RWPE2 (cell line): Measurements from ENCODE around the gene PMPCA.

Source experiments
- ATAC-seq: fragments of 200-7000 bp; cut with Tn5 transposase; 3 replicates; pipeline ENCODE4 v1.9.1; 2021; ENCODE audit warnings: low read depth
- DNase-seq: peaks from one replicate; pipeline ENCODE4 v3.0.0-alpha.2; 2020; ENCODE audit warnings: low spot score
- H3K27ac ChIP-seq: fragments of 450-650 bp; 2 replicates; pipeline ENCODE4 v1.5.1; 2017; ENCODE audit warnings: mild to moderate bottlenecking; ENCODE audit not compliant: poor library complexity, severe bottlenecking
- H3K27me3 ChIP-seq: fragments of 250-450 bp; sonication (Bioruptor Pico); 2 replicates; pipeline ENCODE4 v1.5.1; 2021; ENCODE audit warnings: mild to moderate bottlenecking, moderate library complexity; ENCODE audit not compliant: insufficient read depth, poor library complexity, severe bottlenecking
- H3K36me3 ChIP-seq: fragments of 250-450 bp; sonication (Bioruptor Pico); 2 replicates; pipeline ENCODE4 v1.5.1; 2020; ENCODE audit warnings: low read depth, mild to moderate bottlenecking, moderate library complexity
- H3K4me1 ChIP-seq: fragments of 250-450 bp; sonication (Bioruptor Pico); 2 replicates; pipeline ENCODE4 v1.5.1; 2021; ENCODE audit warnings: mild to moderate bottlenecking, moderate library complexity; ENCODE audit not compliant: insufficient read depth, poor library complexity, severe bottlenecking
- H3K4me3 ChIP-seq: fragments of 250-450 bp; sonication (Bioruptor Pico); 2 replicates; pipeline ENCODE4 v1.5.1; 2021; ENCODE audit warnings: mild to moderate bottlenecking, moderate library complexity; ENCODE audit not compliant: severe bottlenecking
- H3K9me3 ChIP-seq: fragments of 250-450 bp; sonication (Bioruptor Pico); 2 replicates; pipeline ENCODE4 v1.5.1; 2021; ENCODE audit warnings: mild to moderate bottlenecking, moderate library complexity; ENCODE audit not compliant: severe bottlenecking
- CTCF ChIP-seq: fragments of 450-650 bp; IDR thresholded peaks from one replicate; pipeline ENCODE4 v1.5.1; 2017; ENCODE audit warnings: mild to moderate bottlenecking, moderate library complexity; ENCODE audit not compliant: poor library complexity, severe bottlenecking

PMPCA gene

GRCh38 chr9:136473354-136473721 lies 62.9 kb downstream of the PMPCA start:
- no peaks in the 10 kb centered on the region for H3K4me1 ChIP-seq
- no peak overlapping the region for H3K27ac ChIP-seq
- no peak for TF ChIP-seq CTCF
- H3K4me3 ChIP-seq: no peak overlapping the region
- no peaks in the 10 kb centered on the region for H3K9me3 ChIP-seq
- H3K36me3 ChIP-seq: peaks cover 99% of the 10 kb centered on the region
- DNase-seq (no peak), ATAC-seq (no peak)
- no peaks in the 10 kb centered on the region for H3K27me3 ChIP-seq
